ENCODE data around the gene TRAF2. TPM values are rescaled to one million over a fixed set of nuclear protein-coding genes. Genes with fewer than 3 reads are reported as not detected.
"Not testable (repeated sequence)": the region's sequence is repeated elsewhere in the genome, so short reads cannot be mapped to it uniquely, and the experiment has no call there.

The TRAF2 gene
- total RNA-seq, 8 experiments from 2014 or later: 6.8 to 18.4 (median 10.0) TPM

GRCh38 chr9:136865768-136866103, 20.6 kb upstream of the TRAF2 start:
- Histone ChIP-seq H3K4me1 (replicated peaks in 1 of 2) (peaks cover 12 to 19% of the 10 kb centered on the region in 2 donors), H3K4me3 (peak overlapping the region; percentile 82 to 100 (median 100)), H3K27ac (peak overlapping the region; percentile 89 to 98)
- no CpG with 5 or more reads among the region's 20 CpGs for WGBS, 10 experiments
- in situ Hi-C loops (cut with MboI; ENCODE audit: low pct_unique_long_range_greater_than_20kb in 2 of 9, low sequenced_read_pairs in 9 of 9, unreplicated experiment in 9 of 9): no loop called here
- ATAC-seq (replicated peaks in 6 of 8): peak in 7 of 8 experiments; percentile 11 to 28 (median 18)

- WGBS, 10 experiments: 83 to 100% (median 96%) methylated on average over 4 to 17 of the region's 29 CpGs; no CpG with 5 or more reads in 1 of the 10 experiments
- Histone ChIP-seq H3K4me3 (peak overlapping the region; percentile 82 to 100 (median 100)), H3K4me1 (replicated peaks in 1 of 2) (peaks cover 12 to 19% of the 10 kb centered on the region in 2 donors), H3K27ac (peak overlapping the region; percentile 90 to 98)
- ATAC-seq (replicated peaks in 6 of 8); in situ Hi-C loops (cut with MboI; ENCODE audit: low pct_unique_long_range_greater_than_20kb in 2 of 9, low sequenced_read_pairs in 9 of 9, unreplicated experiment in 9 of 9): not testable (repeated sequence)
Measured at GRCh38 chr9:136866898-136867421, 19.4 kb upstream of the TRAF2 start.

- WGBS, 10 experiments: 96 to 100% (median 98%) methylated on average over 1 to 16 of the region's 18 CpGs; no CpG with 5 or more reads in 2 of the 10 experiments
- H3K27ac ChIP-seq: no peak overlapping the region
- in situ Hi-C loops (cut with MboI; ENCODE audit: low pct_unique_long_range_greater_than_20kb in 2 of 9, low sequenced_read_pairs in 9 of 9, unreplicated experiment in 9 of 9): no loop called here
Measured at GRCh38 chr9:136867480-136867879, 18.8 kb upstream of the TRAF2 start.

GRCh38 chr9:136867917-136868316, 18.4 kb upstream of the TRAF2 start:
- no peak overlapping the region for H3K4me3 ChIP-seq
- in situ Hi-C loops (cut with MboI; ENCODE audit: low pct_unique_long_range_greater_than_20kb in 2 of 9, low sequenced_read_pairs in 9 of 9, unreplicated experiment in 9 of 9): no loop called here
- H3K27ac ChIP-seq: no peak overlapping the region
- ATAC-seq (replicated peaks in 6 of 8): no peak
- H3K4me1 ChIP-seq (replicated peaks in 1 of 2): peaks cover 12 to 19% of the 10 kb centered on the region in 2 donors
- 91 to 100% (median 97%) methylated on average over 4 to 17 of the region's 18 CpGs; no CpG with 5 or more reads in 2 of the 10 experiments for WGBS, 10 experiments

More at GRCh38 chr9:136867480-136867879, 18.8 kb upstream of the TRAF2 start:
- no peak for ATAC-seq (replicated peaks in 6 of 8)
- Histone ChIP-seq H3K4me3 (peak overlapping the region in 1 of 5 donors; percentile 100), H3K4me1 (replicated peaks in 1 of 2) (peaks cover 12 to 19% of the 10 kb centered on the region in 2 donors)

GRCh38 chr9:136868644-136869043, 17.7 kb upstream of the TRAF2 start:
- Histone ChIP-seq H3K4me1 (replicated peaks in 1 of 2) (peaks cover 12 to 19% of the 10 kb centered on the region in 2 donors), H3K4me3 (no peak overlapping the region), H3K27ac (no peak overlapping the region)
- WGBS, 10 experiments: 80 to 96% (median 89%) methylated on average over 2 to 8 of the region's 11 CpGs; no CpG with 5 or more reads in 4 of the 10 experiments
- in situ Hi-C loops (cut with MboI; ENCODE audit: low pct_unique_long_range_greater_than_20kb in 2 of 9, low sequenced_read_pairs in 9 of 9, unreplicated experiment in 9 of 9): no loop called here
- ATAC-seq (replicated peaks in 6 of 8): no peak

GRCh38 chr9:136869611-136870010, 16.7 kb upstream of the TRAF2 start:
- in situ Hi-C loops (cut with MboI; ENCODE audit: low pct_unique_long_range_greater_than_20kb in 2 of 9, low sequenced_read_pairs in 9 of 9, unreplicated experiment in 9 of 9); ATAC-seq (replicated peaks in 6 of 8); H3K4me3 ChIP-seq; H3K27ac ChIP-seq: not testable (repeated sequence)
- WGBS, 10 experiments: 47 to 100% (median 83%) methylated on average over 1 to 2 of the region's 2 CpGs; no CpG with 5 or more reads in 3 of the 10 experiments
- H3K4me1 ChIP-seq (replicated peaks in 1 of 2): peaks cover 11 to 12% of the 10 kb centered on the region in 2 donors

- 40 to 100% (median 83%) methylated on average over 1 to 5 of the region's 6 CpGs; no CpG with 5 or more reads in 2 of the 10 experiments for WGBS, 10 experiments
- Histone ChIP-seq H3K4me3 (no peak overlapping the region), H3K4me1 (replicated peaks in 1 of 2) (no peaks in the 10 kb centered on the region), H3K27ac (no peak overlapping the region)
- no peak for ATAC-seq (replicated peaks in 6 of 8)
- in situ Hi-C loops (cut with MboI; ENCODE audit: low pct_unique_long_range_greater_than_20kb in 2 of 9, low sequenced_read_pairs in 9 of 9, unreplicated experiment in 9 of 9): no loop called here
Measured at GRCh38 chr9:136875155-136875554, 11.2 kb upstream of the TRAF2 start.

- H3K27ac ChIP-seq: no peak overlapping the region
- no peak overlapping the region for H3K4me3 ChIP-seq
- WGBS, 10 experiments: 21 to 100% (median 63%) methylated on average over 1 to 5 of the region's 5 CpGs
- in situ Hi-C loops (cut with MboI; ENCODE audit: low pct_unique_long_range_greater_than_20kb in 2 of 9, low sequenced_read_pairs in 9 of 9, unreplicated experiment in 9 of 9): no loop called here
- peaks cover under 1 to 3% of the 10 kb centered on the region in 2 donors for H3K4me1 ChIP-seq (replicated peaks in 1 of 2)
- no peak for ATAC-seq (replicated peaks in 6 of 8)
Measured at GRCh38 chr9:136876476-136876875, 9.8 kb upstream of the TRAF2 start.

GRCh38 chr9:136880651-136881050, 5.7 kb upstream of the TRAF2 start:
- Histone ChIP-seq H3K27ac (no peak overlapping the region), H3K4me1 (replicated peaks in 1 of 2) (peaks cover 7 to 14% of the 10 kb centered on the region in 2 donors), H3K4me3 (no peak overlapping the region)
- in situ Hi-C loops (cut with MboI; ENCODE audit: low pct_unique_long_range_greater_than_20kb in 2 of 9, low sequenced_read_pairs in 9 of 9, unreplicated experiment in 9 of 9): no loop called here
- 78 to 100% (median 83%) methylated on average over 1 to 3 of the region's 11 CpGs; no CpG with 5 or more reads in 6 of the 10 experiments for WGBS, 10 experiments
- peak in 1 of 8 experiments; percentile 9 for ATAC-seq (replicated peaks in 6 of 8)

- no CpG with 5 or more reads among the region's 9 CpGs for WGBS, 10 experiments
- Histone ChIP-seq H3K27ac (peak overlapping the region in 1 of 2 donors; percentile 78), H3K4me1 (replicated peaks in 1 of 2) (peaks cover 7 to 14% of the 10 kb centered on the region in 2 donors), H3K4me3 (no peak overlapping the region)
- peak in 6 of 8 experiments; percentile 2 to 30 (median 6) for ATAC-seq (replicated peaks in 6 of 8)
- in situ Hi-C loops (cut with MboI; ENCODE audit: low pct_unique_long_range_greater_than_20kb in 2 of 9, low sequenced_read_pairs in 9 of 9, unreplicated experiment in 9 of 9): no loop called here
Measured at GRCh38 chr9:136881691-136882108, 4.6 kb upstream of the TRAF2 start.

GRCh38 chr9:136882109-136882946, 4.0 kb upstream of the TRAF2 start:
- Histone ChIP-seq H3K4me3 (peak overlapping the region in 1 of 5 donors; percentile 1), H3K27ac (peak overlapping the region; percentile 19 to 78), H3K4me1 (replicated peaks in 1 of 2) (peaks cover 9 to 15% of the 10 kb centered on the region in 2 donors)
- in situ Hi-C loops (cut with MboI; ENCODE audit: low pct_unique_long_range_greater_than_20kb in 2 of 9, low sequenced_read_pairs in 9 of 9, unreplicated experiment in 9 of 9): no loop called here
- peak; percentile 0 to 65 (median 56) for ATAC-seq (replicated peaks in 6 of 8)
- WGBS, 10 experiments: 7 to 73% (median 68%) methylated on average over 6 to 13 of the region's 19 CpGs; no CpG with 5 or more reads in 7 of the 10 experiments

GRCh38 chr9:136882947-136883283, 3.4 kb upstream of the TRAF2 start:
- Histone ChIP-seq H3K27ac (peak overlapping the region in 1 of 2 donors; percentile 78), H3K4me3 (peak overlapping the region in 1 of 5 donors; percentile 1), H3K4me1 (replicated peaks in 1 of 2) (peaks cover 12 to 21% of the 10 kb centered on the region in 2 donors)
- 60 to 100% (median 88%) methylated on average over 1 to 3 of the region's 9 CpGs; no CpG with 5 or more reads in 4 of the 10 experiments for WGBS, 10 experiments
- in situ Hi-C loops (cut with MboI; ENCODE audit: low pct_unique_long_range_greater_than_20kb in 2 of 9, low sequenced_read_pairs in 9 of 9, unreplicated experiment in 9 of 9); ATAC-seq (replicated peaks in 6 of 8): not testable (repeated sequence)

GRCh38 chr9:136883670-136884069, 2.6 kb upstream of the TRAF2 start:
- in situ Hi-C loops (cut with MboI; ENCODE audit: low pct_unique_long_range_greater_than_20kb in 2 of 9, low sequenced_read_pairs in 9 of 9, unreplicated experiment in 9 of 9); H3K27ac ChIP-seq; H3K4me3 ChIP-seq; ATAC-seq (replicated peaks in 6 of 8): not testable (repeated sequence)
- peaks cover 12 to 21% of the 10 kb centered on the region in 2 donors for H3K4me1 ChIP-seq (replicated peaks in 1 of 2)
- 86 to 100% (median 89%) methylated on average over 1 to 10 of the region's 10 CpGs; no CpG with 5 or more reads in 5 of the 10 experiments for WGBS, 10 experiments
